HG03159 (cell line): Measurements from ENCODE around the gene COL5A2.

Experiments used
- ATAC-seq: cut with Tn5 transposase; IDR thresholded peaks from one replicate; pipeline ENCODE4 v1.9.1; 2021; ENCODE audit warnings: mild to moderate bottlenecking, moderate library complexity; ENCODE audit not compliant: unreplicated experiment

The COL5A2 gene

DNA sequence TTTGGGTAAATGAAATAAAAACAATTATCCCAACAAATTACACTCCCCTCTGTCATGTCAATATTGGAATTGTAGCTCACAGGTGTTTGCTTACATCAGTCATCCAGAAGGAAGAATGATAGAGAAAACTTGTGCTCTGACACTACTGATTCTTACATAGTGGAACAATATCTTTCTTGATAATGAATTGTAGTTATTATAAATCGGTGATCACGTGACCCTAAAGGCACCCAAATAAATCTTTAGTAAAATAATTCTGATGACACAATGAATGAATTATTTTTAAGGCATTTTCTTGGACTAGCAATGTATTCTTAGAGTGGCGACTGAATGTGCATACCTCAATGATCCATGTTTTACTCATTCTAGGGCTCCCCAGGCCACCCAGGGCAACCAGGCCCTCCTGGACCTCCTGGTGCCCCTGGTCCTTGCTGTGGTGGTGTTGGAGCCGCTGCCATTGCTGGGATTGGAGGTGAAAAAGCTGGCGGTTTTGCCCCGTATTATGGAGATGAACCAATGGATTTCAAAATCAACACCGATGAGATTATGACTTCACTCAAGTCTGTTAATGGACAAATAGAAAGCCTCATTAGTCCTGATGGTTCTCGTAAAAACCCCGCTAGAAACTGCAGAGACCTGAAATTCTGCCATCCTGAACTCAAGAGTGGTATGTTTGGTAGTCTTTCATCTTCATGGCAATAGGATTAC lies 170.9 kb downstream of the COL5A2 start:
- ATAC-seq, result no peak

DNA sequence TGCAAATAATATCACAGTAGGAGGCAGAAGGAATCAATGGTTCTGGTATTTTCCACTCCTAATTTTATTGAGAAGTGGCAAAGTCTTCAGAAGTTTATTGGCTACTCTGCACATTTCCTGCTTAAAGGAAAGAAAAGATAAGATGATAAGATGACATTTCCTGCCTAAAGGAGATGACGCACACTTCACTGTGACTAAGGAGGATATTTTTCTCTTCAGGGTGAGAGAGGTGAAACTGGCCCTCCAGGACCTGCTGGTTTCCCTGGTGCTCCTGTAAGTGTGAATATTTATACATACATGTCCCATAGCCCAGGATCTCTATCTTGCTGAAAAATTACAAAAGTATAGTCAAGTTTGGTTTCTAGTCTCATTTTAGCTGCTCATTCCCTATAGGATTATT lies 177.5 kb downstream of the COL5A2 start:
- no peak for ATAC-seq

DNA sequence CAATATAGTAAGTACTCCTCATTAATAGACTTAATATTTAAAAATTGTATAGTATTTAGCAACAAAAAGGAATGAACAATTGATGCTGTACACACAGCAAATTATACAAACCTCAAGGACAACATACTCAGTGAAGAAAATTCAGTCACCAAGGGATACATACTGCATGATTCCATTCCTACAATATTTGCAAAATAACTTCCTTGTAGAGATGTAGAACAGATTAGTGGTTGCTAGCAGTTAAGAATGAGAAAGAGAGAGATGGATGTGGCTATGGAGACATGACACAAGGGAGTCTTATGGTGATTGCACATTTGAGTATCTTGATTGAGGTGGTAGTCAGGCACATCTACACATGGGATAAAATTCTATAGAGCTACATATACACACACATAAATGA lies 179.3 kb downstream of the COL5A2 start:
- no peak for ATAC-seq

DNA sequence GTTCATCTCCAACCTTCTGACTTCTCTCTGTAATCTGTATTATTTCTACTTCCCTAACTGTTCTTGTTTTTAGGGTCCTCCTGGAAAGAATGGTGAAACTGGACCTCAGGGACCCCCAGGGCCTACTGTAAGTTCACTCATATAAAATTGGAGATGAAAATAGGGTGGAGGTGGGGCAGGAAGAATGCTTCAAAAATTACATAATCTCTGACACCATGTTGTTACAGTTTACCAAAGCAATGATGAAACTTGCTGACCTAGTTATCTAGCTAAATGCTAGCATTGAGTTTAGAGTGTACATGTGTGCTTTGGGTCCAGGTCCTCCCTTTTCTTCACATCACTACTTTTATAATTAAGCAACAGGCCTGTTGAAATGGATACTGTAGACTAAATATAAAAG lies 182.3 kb downstream of the COL5A2 start:
- ATAC-seq, result no peak

DNA sequence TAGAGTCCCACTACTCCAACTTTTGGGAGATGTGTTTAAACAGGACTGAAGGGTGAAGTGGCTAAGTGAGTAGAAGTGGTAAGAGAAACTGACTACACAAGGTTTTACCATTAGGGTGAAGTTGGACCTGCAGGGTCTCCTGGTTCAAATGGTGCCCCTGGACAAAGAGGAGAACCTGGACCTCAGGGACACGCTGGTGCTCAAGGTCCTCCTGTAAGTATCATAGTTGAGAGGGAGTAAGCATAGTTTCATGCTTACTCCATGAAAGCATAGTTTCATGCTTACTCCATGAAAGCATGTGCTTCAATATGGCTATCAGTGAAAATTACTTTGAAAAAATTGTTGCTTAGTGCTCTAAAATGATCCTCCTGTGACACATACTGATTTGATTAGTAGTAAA lies 186.3 kb downstream of the COL5A2 start:
- no peak for ATAC-seq

DNA sequence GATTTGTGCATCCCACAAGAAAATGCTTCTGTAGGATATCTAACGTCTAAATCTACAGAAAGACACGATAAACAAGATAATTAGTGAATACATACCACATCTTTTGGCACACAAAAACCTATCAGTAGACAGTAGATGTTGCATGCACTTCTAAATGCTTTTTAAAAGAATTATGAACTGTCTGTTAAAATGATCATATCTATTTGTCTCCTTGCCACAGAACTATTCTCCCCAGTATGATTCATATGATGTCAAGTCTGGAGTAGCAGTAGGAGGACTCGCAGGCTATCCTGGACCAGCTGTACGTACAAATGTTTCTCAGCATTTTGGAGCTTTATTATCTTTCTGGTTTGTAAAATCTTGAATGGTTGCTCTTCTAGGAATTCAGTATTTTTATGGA lies 192.7 kb downstream of the COL5A2 start:
- no peak for ATAC-seq

DNA sequence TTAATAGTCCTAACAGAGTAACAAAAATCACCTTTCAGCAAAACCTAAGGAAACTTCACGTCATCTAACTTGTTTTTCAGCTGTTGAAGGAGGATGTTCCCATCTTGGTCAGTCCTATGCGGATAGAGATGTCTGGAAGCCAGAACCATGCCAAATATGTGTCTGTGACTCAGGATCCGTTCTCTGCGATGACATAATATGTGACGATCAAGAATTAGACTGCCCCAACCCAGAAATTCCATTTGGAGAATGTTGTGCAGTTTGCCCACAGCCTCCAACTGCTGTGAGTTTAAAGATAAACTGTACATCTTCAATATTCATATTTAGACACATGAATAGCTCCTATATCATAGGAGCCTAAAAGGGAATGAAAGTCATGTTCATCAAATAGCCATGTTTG lies 194.9 kb downstream of the COL5A2 start:
- ATAC-seq, result no peak

DNA sequence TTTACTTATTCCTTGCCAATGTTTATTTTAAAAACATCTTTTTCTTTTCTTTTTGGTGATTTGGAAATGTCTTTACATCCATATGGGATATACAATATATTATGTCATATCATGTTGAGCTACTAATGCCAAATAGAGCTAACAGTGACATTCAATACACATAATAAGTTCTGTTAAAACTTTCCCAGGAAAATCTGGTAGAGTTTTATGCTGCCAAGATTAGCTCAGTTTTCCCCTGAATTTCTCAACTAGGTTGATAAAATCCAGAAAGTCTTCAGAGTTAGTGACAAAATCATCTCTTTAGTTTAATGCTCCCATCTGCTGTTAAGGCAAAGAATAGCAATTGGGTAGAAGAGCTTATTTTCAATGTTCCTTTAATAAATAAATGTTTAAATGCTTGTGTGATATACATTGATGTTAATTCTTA lies 195.5 kb downstream of the COL5A2 start:
- no peak for ATAC-seq

DNA sequence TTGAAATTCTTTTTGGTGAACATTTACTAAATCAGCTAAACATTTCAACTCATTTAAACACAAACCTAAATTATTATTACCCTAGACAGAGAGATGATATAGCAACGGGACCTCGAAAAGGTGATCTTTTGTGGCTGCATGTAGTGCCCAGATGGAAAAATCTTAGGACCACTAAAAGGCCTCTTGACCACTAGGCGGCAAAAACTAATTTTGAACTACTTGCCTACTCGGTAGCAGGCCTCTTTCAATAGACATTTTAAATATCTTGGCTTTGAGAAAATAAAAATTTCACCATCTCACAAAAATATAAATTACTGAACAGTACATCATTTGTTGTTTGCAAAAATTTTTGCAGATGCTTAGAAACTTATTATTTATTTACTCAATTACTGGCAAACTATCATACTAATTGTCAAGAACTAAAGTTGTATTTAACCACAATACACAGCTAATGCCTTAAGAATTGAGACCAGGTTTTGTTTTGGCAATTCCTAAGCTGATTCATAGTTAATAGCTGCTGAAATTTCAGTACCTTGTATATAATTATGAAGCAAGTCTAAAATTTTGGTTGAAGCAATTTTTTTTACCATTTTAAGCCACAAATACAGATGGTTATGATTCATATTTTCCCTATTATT lies 196.0 kb downstream of the COL5A2 start:
- ATAC-seq, result no peak
